NCI-H1436 treated with DMSO at 0.1 percent for 48 hours (cell line): Measurements from ENCODE around the gene CDCA4.

ENCODE experiments used
- DNase-seq: peaks from one replicate; lab custom pipeline; 2025; lab: John Stamatoyannopoulos, UW

The CDCA4 gene

DNA sequence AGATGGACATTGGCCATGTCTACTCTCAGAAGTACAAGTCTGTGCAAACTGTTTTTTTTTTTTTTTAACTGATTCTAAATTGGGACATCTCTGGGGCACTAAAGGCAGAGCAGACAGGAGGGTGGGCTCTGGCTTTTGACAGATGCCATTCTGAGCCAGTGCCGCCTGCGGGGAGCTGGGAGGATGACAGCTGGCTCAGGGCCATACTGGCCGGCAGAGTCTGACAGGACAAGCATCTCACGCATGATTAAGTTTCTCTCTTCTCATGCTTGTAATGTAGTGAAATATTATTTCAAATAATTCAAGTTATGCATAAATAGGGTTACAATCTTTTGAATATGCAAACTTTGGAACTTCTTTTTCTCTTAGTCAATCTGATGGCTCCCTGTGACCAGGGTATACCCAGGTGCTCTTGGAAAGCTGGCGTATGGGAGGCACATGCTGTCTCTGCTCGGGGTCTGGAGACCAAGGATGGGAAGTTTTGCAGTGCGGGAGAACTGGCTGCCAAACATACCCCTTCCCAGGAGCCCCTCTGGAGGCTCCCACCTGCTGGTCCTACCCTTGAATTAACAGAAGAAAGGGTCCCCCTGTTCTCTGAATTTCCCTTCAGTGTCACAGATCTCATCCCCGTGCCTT lies 7.6 kb downstream of the CDCA4 start:
- no peak for DNase-seq

DNA sequence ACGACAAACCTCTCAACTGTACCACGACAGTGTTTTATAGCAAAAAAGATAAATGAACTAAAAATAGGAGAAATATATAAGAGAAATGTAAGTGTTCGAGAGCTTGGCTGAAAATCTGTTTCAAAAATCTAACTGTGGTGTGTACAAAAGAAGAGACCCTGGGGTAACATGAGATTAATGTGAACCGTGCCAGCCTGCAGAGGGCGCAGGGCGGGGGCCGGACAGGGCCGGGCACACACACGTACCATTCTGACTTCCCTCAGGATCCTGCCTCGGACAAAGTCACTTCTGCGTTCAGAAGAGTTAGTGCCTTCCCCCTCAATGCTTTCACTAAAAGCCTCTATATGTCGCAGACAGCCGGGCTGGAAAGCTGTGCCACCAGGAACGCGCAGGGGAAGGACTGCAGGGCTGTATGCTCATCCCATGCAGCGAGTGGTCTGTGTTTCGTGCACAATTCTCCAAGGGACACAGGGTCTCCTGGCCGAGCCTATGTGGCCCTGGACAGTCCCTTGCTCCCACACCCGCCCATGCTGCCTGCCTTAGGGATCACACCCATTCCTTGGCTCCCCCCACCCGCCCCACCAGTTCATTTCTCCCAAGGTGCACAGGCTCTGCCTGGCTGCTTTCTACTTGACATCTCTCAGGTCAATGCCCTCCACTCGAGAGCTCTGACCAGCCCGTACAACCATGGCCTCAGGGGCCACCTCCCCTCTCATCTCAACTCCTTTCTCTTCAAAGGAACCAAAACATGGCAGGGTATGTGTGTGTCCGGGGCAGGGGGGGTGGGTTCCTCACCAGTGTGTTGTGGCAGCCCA lies 8.5 kb downstream of the CDCA4 start:
- DNase-seq: no peak

DNA sequence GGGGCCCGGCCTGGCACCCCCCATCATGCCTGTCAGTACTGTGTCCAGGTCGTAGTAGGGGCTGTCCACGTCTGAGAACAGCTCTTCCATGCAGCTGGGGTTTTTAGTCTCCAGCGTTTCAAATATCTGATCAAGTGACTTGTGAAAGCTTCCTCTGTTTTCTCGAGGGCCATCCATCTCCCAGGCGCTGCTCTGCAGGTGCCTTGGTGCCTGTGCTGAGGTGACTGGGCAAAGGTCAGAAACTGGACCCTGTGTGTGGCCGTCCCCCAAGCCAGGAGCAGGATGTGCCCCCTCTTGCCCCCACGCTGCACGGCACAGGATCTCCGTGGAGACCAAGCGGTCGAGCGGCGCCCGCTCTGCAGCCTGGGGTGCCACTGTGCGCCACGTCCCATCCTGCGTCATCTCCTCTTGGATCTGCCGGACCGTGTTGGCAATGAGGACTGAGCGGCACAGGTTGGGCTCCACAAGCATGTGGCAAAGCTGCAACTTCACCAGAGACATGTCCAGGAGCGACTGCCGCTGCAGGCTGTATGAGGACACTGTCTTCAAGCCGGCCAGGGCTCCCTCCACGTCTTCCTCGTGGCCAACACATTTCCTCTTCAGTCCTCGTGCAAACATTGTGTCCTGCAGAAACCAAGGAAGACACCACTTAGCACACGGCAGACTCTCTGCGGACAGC lies 9.4 kb downstream of the CDCA4 start:
- no peak for DNase-seq

GRCh38 chr14:105010891-105011291 lies 10.0 kb downstream of the CDCA4 start:
- DNase-seq: no peak

DNA sequence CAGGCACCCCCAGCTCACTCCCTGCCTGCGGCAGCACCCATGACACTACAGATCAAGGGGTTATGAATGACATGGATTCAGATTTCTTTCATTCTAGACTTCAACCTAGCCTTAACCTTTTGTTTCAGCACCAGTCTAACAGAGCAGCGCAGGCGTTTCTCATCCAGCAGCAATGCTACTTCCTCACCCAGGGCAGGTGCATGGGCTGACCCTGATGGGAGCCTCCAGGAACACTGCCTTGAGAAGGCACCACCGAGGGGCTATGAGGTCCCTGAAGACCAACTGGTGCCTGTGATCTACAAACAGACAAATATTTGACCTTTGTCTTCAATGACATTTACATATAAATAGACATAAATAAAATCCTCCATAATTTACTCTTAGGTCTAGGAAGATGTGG lies 10.8 kb downstream of the CDCA4 start:
- DNase-seq: no peak

DNA sequence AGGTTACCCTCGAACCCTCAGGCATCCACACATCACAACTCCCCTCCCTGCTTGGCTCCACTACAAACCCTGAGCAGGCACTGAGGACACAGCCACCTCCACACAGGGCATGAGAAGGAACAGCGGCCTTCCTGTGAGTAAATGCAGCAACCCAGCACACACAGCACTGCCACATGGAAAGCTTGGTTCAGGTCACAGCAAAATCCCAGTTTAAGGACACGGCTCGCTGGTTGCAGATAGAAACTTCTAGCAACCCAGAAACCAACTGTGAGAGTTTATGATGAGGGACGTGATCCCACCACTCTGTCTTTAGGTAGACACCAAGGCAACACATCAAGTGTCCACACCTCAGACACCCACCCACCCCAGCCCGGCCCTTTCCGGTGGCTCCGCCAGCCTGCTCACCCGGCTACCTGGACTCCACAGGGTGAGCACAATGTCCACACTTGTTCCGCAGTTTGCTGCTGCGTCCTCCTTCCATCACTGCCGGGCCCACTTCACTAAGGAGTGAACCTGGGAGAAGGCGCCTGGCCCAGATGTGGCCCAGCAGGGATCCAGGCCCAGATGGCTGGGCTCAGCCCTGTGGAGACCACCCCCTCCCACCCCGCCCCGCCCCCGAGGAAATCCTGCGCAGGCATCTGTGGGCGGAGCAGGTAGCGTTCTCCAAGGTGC lies 13.2 kb downstream of the CDCA4 start:
- no peak for DNase-seq

DNA sequence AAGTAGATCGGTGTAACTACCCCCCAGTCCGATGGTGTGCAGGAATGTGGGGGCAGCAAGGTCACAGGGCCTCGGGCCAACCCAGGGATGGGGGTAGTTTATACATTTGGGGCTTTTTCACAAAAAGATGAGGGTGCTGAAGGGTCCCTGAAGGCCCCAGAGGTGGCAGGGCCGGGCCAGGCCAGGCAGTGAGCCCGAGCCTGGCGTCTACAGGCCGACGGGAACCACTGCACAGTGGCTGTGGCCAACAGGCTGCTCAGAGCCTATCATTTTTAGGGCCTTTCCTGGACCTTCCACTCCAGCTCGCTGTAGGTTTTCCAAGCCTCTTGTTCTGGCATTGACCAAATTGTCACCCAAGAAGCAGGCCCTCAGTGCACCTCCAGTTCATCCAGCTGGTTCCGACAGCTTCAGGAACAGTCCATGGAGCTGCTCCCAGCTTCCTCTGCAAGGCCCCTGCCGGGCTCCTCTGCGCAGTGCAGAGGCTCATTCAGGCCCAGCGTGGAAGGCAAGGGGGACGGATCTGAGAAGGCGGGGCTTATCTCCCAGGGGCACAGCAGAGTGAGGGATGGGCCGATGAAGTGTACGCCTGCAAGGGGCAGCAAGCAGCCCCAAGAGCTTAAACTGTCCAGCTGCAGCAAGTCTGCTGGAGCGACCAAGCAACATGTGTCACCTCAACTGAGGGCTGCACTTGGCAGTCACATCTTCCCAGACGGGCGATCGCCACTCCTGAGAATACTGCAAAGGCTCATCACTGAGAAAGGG lies 13.9 kb downstream of the CDCA4 start:
- no peak for DNase-seq

GRCh38 chr14:105005929-105006830 lies 14.7 kb downstream of the CDCA4 start:
- no peak for DNase-seq

DNA sequence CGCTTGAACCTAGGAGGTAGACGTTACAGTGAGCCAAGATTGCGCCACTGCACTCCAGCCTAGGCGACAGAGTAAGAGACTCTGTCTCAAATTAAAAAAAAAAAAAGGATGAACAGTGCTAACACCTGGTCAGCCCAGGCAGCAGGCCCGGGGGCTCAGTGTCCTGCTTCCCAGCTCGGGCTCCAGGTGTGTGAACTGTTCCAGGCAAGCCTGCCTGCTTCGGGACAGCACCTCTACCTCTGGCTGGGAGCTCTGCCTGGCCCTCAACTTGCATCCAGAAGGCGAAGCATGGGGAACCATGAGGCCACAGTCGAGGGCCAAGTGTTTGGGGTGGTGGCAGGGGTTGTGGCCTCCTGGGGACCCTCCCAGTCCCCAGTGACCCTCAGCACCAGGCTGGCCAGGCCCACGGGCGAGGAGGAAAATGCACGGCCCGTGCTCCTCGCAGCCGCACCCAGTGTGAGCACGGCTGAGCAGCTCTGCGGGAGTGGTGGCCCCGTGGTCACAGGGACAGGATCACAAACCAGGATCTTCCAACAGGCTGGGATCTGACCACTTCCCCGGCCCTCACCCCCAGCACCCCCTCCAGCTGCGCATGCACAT lies 15.5 kb downstream of the CDCA4 start:
- no peak for DNase-seq

DNA sequence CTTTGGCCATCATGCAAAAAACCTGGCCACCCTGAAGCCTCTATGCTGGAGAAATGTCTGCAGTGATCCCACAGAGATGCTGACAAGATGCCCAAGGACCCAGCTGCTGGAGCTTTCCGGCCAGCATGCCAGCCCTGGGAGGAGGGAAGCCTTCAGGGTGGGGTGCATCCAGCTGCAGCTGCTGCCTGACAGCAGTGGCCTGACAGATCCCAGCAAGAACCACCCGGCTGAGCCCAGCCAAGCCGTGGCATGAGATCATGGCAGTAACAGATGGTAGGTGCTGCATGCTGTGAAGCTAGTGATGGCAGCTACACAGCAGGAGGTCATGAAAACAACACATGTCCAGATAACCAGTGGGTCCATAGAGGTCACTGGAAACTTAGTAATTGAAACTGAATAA lies 21.5 kb downstream of the CDCA4 start:
- DNase-seq: no peak

DNA sequence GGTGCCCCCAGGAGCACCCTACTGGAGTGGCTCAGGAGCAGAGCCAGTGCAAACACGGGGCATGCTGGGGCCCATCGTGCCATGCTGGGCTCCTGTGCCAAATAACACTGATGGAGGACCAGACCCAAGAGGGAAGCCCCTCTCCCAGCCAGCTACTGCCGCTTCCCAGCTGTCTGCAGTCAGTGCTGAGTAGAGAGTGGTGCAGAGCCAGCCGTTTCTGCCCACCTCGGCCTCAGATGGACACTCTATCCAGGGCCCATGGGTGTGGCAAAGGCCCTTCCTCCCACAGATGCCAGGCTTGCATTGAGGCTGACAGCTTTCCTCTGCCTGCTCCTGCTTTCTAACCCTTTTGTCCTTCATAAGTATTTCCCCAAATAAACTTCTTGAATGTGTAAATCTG lies 22.1 kb downstream of the CDCA4 start:
- DNase-seq: no peak

- no peak for DNase-seq
Measured at GRCh38 chr14:104996483-104996882, 24.4 kb downstream of the CDCA4 start.

DNA sequence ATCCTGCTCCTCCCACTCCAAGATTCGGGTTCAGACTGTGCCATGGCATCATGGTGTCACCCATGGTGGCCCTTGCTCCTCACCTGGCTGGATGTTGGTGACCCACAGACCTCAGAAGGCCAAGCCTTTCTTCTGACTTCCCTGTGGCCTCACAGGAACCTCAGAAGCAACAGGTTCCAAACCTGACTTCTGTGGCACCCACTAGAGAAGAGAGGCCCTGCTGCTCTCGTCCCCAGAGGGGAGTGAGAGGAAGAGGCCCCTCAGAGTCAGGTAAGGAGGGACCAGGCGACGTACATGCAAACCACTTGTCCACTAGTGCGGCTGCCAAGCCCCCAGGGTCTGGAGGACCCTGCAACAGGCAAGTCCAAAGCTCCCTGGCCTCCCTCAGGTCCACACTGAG lies 24.9 kb downstream of the CDCA4 start:
- no peak for DNase-seq

GRCh38 chr14:104994978-104995377 lies 25.9 kb downstream of the CDCA4 start:
- DNase-seq: no peak

DNA sequence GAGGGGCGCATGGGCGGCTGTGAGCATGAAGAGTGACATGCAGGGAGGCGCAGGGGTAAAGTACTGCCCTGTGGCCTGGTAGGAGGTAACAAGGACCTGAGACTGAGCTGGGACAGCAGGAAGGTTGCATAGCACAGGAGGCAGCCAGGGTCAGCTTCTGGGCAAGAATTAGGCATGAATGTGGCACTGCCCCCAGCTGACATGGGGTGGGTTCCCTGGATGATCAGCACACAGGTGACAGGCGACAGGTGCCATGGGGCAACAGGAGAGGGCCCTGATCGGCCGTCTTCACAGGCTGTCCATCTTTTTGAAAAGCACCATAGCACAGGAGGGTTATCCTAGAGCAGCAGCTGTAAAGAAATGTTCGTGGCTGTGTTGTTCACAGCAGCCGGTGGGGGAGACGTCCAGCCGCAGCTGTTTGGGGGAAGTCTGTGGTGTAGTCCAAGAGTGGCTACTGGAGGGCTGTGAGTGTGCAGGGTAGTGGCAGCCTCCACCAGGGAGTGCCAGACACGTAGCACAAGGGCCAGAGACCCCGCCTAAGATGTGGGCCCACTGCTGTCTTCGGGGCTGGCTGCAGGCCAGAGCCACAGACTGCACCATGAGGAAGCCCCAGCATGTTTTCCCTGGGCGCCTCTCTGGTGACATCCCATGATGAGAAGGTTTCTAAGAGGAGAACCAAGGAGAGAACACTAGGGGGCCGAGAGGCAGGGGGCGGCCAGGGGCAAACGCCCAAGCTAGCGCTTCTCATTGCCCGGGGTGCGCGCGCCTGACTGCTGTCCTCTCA lies 26.9 kb downstream of the CDCA4 start:
- no peak for DNase-seq

DNA sequence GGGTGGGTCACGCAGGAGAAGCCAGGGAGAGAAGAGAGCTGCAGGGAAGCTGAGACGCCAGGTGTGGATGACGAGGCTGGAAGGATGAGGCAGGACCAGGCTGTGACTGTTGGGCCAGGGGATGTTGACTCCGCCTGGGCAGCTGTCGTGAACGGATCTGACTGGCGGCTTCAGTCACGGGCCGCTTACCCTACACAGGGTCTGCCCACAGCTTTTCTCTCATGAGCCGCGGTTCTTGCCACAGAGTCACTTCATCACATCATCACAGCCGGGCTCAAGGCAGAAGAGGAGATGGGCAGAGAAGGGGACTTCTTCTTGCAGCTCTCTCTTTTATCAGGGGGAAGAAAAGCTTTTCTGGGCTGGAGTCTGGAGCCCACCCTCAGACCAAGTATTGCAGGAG lies 27.6 kb downstream of the CDCA4 start:
- no peak for DNase-seq

DNA sequence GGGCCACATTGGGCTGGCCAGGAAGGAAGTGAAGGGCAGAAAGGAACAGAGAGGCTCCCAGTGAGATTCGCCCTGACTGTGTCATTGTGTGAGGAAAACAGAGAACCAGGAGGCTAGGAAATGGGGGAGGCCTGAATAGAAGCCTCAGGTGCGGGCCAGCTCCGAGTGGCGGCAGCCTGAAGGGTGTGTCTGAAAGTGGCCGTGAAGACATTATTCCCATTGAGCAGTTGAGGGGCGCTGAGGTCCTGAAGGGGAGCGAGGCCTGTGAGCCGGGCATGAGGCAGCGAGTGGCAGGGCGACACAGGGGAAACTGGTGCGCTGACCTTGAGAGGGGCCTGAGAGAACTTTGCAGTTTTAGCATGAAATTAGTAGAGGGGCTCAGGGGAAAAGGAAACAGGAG lies 28.4 kb downstream of the CDCA4 start:
- DNase-seq: no peak

- no peak for DNase-seq
Measured at GRCh38 chr14:104991896-104992230, 29.0 kb downstream of the CDCA4 start.

DNA sequence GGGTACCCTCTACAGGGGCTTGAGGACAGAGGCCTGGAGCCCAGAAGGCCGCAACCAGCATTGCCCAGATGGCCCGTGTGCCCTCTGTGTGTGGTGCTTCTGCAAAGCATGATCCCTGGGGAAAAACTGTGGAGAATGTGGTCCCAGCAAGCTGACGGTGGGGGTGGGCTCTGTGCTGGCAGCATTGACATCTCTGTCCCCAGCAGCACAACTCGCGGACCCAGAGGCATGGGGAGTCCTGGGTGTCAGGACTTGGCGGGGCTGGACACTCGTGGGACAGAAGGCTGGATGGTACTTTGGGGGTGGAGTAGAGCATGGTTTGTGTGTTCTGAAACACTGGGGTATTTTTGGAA lies 31.0 kb downstream of the CDCA4 start:
- no peak for DNase-seq
